H1 (cell line): ENCODE data around the gene ARAP2. TPM values are rescaled to one million over a fixed set of nuclear protein-coding genes. Genes with fewer than 3 reads are reported as not detected.

ENCODE experiments used
- CTCF ChIA-PET: fragments of 300-600 bp; sonication (Branson Sonifier 250); formaldehyde crosslinking; loops from one replicate; lab custom pipeline; 2021; ENCODE audit not compliant: partially characterized antibody; lab: Charles Lee
- POLR2A ChIA-PET: fragments of 300-600 bp; sonication (Branson Sonifier 250); formaldehyde crosslinking; loops from one replicate; lab custom pipeline; 2021; ENCODE audit warnings: inconsistent platforms; ENCODE audit not compliant: partially characterized antibody; lab: Charles Lee
- DNase-seq, 2 experiments: peaks; one replicate each; pipeline versions ENCODE4 v3.0.0 to v3.0.0-alpha.2; 2010 to 2022; ENCODE audit warnings: low spot score in 2 of 2, low read depth in 1 of 2, mixed read lengths in 1 of 2
- FAIRE-seq: peaks from 2 replicates; lab custom pipeline; 2011; peaks lifted over from hg19 to GRCh38; lab: Jason Lieb, UNC
- H2AFZ ChIP-seq: 2 replicates; pipeline ENCODE4 v1.8.1; 2012; ENCODE audit warnings: low read length, inconsistent platforms
- H2AK5ac ChIP-seq: 2 replicates; pipeline ENCODE4 v1.6.1; 2013; ENCODE audit warnings: low read depth, low read length
- H2BK120ac ChIP-seq: replicated peaks from 2 replicates; pipeline ENCODE3; 2013; ENCODE audit warnings: low read depth, low read length, inconsistent platforms
- H2BK12ac ChIP-seq: 2 replicates; pipeline ENCODE4 v1.6.1; 2013; ENCODE audit warnings: low read depth, low read length
- H2BK15ac ChIP-seq: 2 replicates; pipeline ENCODE4 v1.6.1; 2013; ENCODE audit warnings: low read length
- H2BK20ac ChIP-seq: 2 replicates; pipeline ENCODE4 v1.6.1; 2013; ENCODE audit warnings: low read length
- H2BK5ac ChIP-seq: 2 replicates; pipeline ENCODE4 v1.6.1; 2013; ENCODE audit warnings: low read depth, low read length
- H3K14ac ChIP-seq: 2 replicates; pipeline ENCODE4 v1.6.1; 2013; ENCODE audit warnings: inconsistent platforms; ENCODE audit not compliant: insufficient read length
- H3K18ac ChIP-seq: 2 replicates; pipeline ENCODE4 v1.6.1; 2013; ENCODE audit warnings: low read length; ENCODE audit errors: extremely low read depth
- H3K23ac ChIP-seq: 2 replicates; pipeline ENCODE4 v1.6.1; 2013; ENCODE audit warnings: inconsistent platforms; ENCODE audit not compliant: insufficient read length
- H3K23me2 ChIP-seq: 2 replicates; pipeline ENCODE4 v1.6.1; 2013; ENCODE audit warnings: low read depth, low read length
- H3K27ac ChIP-seq: 2 replicates; pipeline ENCODE4 v1.6.1; 2011; ENCODE audit warnings: low read depth, low read length, inconsistent platforms
- H3K27me3 ChIP-seq, 4 experiments: replicated peaks in 1 of 4; 1 replicate in 1 of 4; 2 replicates in 3 of 4; pipeline versions ENCODE4 v1.6.1 to v1.8.1; 2011 to 2013; ENCODE audit warnings: low read length in 3 of 4, mild to moderate bottlenecking in 3 of 4, inconsistent platforms in 2 of 4, mixed read lengths in 2 of 4, moderate library complexity in 1 of 4; ENCODE audit not compliant: control insufficient read depth in 3 of 4, insufficient read depth in 3 of 4; ENCODE audit errors: extremely low read depth in 1 of 4
- H3K36me3 ChIP-seq, 4 experiments: 2 replicates each; pipeline versions ENCODE4 v1.6.1 to v1.8.1; 2011 to 2013; ENCODE audit warnings: mild to moderate bottlenecking in 4 of 4, low read length in 3 of 4, moderate library complexity in 2 of 4, control low read depth in 1 of 4, inconsistent platforms in 1 of 4; ENCODE audit not compliant: insufficient read depth in 4 of 4, control insufficient read depth in 2 of 4
- H3K4ac ChIP-seq: replicated peaks from 2 replicates; pipeline ENCODE3; 2013; ENCODE audit warnings: low read length, low read depth, mixed read lengths, inconsistent platforms; ENCODE audit not compliant: insufficient read length
- H3K4me1 ChIP-seq, 4 experiments: replicated peaks in 1 of 4; 1 replicate in 1 of 4; 2 replicates in 3 of 4; pipeline versions ENCODE4 v1.6.1 to v1.8.1; 2011 to 2013; ENCODE audit warnings: low read length in 3 of 4, inconsistent platforms in 2 of 4, mixed read lengths in 1 of 4; ENCODE audit not compliant: insufficient read depth in 4 of 4, control insufficient read depth in 3 of 4
- H3K4me2 ChIP-seq, 2 experiments: 2 replicates each; pipeline versions ENCODE4 v1.6.1 to v1.8.1; 2011 to 2013; ENCODE audit warnings: low read depth in 2 of 2, low read length in 2 of 2, control low read depth in 1 of 2, inconsistent platforms in 1 of 2, mild to moderate bottlenecking in 1 of 2; ENCODE audit not compliant: insufficient read depth in 1 of 2
- H3K4me3 ChIP-seq, 4 experiments: fragments of 200-600, 300-600 bp in 1 of 4; sonication (generic), shearing (Covaris generic), sonication (Bioruptor Twin) in 1 of 4; 2 replicates each; pipeline versions ENCODE4 v1.5.1 to v1.8.1; 2011 to 2016; ENCODE audit warnings: low read length in 4 of 4, low read depth in 3 of 4, control low read depth in 2 of 4, inconsistent platforms in 2 of 4, mild to moderate bottlenecking in 2 of 4, mixed read lengths in 1 of 4, moderate library complexity in 1 of 4; ENCODE audit not compliant: insufficient read depth in 2 of 4; ENCODE audit errors: extremely low read depth in 1 of 4
- H3K56ac ChIP-seq: replicated peaks from 2 replicates; pipeline ENCODE3; 2013; ENCODE audit warnings: low read depth, mild to moderate bottlenecking, mixed read lengths, low read length, inconsistent platforms; ENCODE audit not compliant: insufficient read length
- H3K79me1 ChIP-seq: 2 replicates; pipeline ENCODE4 v1.6.1; 2013; ENCODE audit warnings: low read depth, low read length, control low read depth
- H3K79me2 ChIP-seq, 2 experiments: 2 replicates each; pipeline versions ENCODE4 v1.6.1 to v1.8.1; 2012 to 2013; ENCODE audit warnings: low read length in 2 of 2, mild to moderate bottlenecking in 2 of 2, inconsistent platforms in 1 of 2; ENCODE audit not compliant: insufficient read depth in 2 of 2, control insufficient read depth in 1 of 2
- H3K9ac ChIP-seq, 4 experiments: replicated peaks in 1 of 4; 1 replicate in 1 of 4; 2 replicates in 3 of 4; pipeline versions ENCODE4 v1.6.1 to v1.8.1; 2011 to 2013; ENCODE audit warnings: low read depth in 3 of 4, low read length in 3 of 4, control low read depth in 2 of 4, mild to moderate bottlenecking in 2 of 4, moderate library complexity in 2 of 4, inconsistent platforms in 1 of 4; ENCODE audit errors: extremely low read depth in 1 of 4
- H3K9me3 ChIP-seq, 2 experiments: 2 replicates each; pipeline versions ENCODE4 v1.6.1 to v1.8.1; 2012 to 2013; ENCODE audit warnings: mild to moderate bottlenecking in 2 of 2, moderate library complexity in 2 of 2, control low read depth in 1 of 2, inconsistent platforms in 1 of 2, low read depth in 1 of 2, low read length in 1 of 2, mixed read lengths in 1 of 2; ENCODE audit not compliant: insufficient read depth in 2 of 2
- H4K20me1 ChIP-seq, 2 experiments: replicated peaks in 1 of 2; 2 replicates each; pipeline versions ENCODE3 to v1.8.1; 2011 to 2013; ENCODE audit warnings: inconsistent platforms in 2 of 2, low read length in 2 of 2, mild to moderate bottlenecking in 1 of 2; ENCODE audit not compliant: insufficient read depth in 2 of 2, control insufficient read depth in 1 of 2
- H4K5ac ChIP-seq: 2 replicates; pipeline ENCODE4 v1.6.1; 2013; ENCODE audit warnings: low read length, low read depth, mixed read lengths, inconsistent platforms; ENCODE audit not compliant: insufficient read length
- H4K8ac ChIP-seq: 2 replicates; pipeline ENCODE4 v1.8.0; 2013; ENCODE audit warnings: mild to moderate bottlenecking, moderate library complexity, low read length, inconsistent platforms; ENCODE audit not compliant: insufficient read depth; ENCODE audit errors: extremely low read depth
- H4K91ac ChIP-seq: replicated peaks from 2 replicates; pipeline ENCODE3; 2013; ENCODE audit warnings: low read length, mixed read lengths, inconsistent platforms; ENCODE audit not compliant: insufficient read length
- E2F6 ChIP-seq: IDR thresholded peaks from 2 replicates; pipeline ENCODE4 v1.6.1; 2012; ENCODE audit warnings: inconsistent platforms
- TCF12 ChIP-seq: IDR thresholded peaks from 2 replicates; pipeline ENCODE4 v1.6.1; 2011; ENCODE audit warnings: low read depth, mild to moderate bottlenecking, low read length
- WGBS, 2 experiments: shearing (Covaris generic) in 1 of 2; methylation state at CpG; one replicate each; pipeline versions ENCODE4 v1.1.6 to v1.1.7; 2013 to 2015; ENCODE audit warnings: low lambda C conversion rate in 2 of 2, mixed read lengths in 2 of 2, inconsistent platforms in 1 of 2, low coverage in 1 of 2, missing lambda C conversion rate in 1 of 2; ENCODE audit not compliant: insufficient replicate concordance in 2 of 2, insufficient coverage in 1 of 2, insufficient read length in 1 of 2; ENCODE audit errors: extremely low coverage in 1 of 2, missing lambda C conversion rate in 1 of 2; 5-methylcytosine and 5-hydroxymethylcytosine counted together
- polyA plus RNA-seq, 7 experiments: library from polyadenylated mRNA; depleted of rRNA in 3 of 7; stranded (reverse) in 5 of 7; unstranded in 2 of 7; fragments of >200 nt in 5 of 7; fragments of 200-250 nt in 2 of 7; gene quantifications; 1 replicate in 5 of 7; 2 replicates in 1 of 7; 4 replicates in 1 of 7; pipeline versions ENCODE4 v1.2.1 to v1.2.3, GENCODE V29; 2011 to 2013; ENCODE audit warnings: missing spikeins in 2 of 7, mixed read lengths in 2 of 7
- total RNA-seq: library from RNA; stranded (reverse); fragmentation: NEBNext Ultra II Directional; extraction: Animal tissue kit (Norgen Biotek cat#: 25700); gene quantifications from 2 replicates; pipeline ENCODE4 v1.2.1, GENCODE V29; 2021

Gene ARAP2
- total and polyA plus RNA-seq, 2 of the 8 experiments (the other 6 are each of a cell fraction or from before 2014, with no cell fraction given) = 0.15 to 2.3 TPM

DNA sequence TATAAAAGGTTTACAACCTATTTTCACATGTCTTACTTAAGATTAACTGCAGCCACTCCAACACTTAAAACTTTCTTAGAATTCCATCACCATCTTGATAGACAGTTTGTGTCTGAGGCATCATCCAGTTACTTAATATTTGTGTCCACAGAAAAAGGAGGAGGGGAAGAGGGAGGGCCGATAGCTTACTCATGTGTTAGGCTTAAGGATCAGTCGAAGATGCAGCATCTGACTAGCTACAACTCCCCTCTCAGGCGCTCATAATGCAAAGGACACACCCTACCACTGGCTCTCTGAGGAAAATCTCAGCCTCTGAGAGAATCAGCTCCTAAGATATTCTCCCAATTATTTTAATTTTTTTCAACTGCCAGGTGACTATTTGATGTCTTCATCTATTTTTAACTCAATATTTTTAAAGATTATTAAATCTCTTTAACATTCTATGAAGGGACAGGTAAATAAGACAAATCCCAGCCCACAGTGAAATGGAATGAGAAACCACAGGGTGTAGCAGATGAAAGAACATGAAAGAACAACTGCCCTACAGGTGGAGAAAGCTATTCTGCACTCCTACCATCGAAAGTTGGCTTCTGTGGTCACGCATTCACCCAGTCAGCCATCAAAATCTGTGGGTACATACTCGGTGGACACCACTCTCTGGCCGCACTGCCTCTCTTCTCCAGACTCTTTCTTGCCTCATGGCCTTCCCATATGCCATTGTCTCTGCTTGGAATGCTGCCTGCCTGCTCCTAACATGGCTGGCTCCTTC, 48.0 kb downstream of the ARAP2 start:
- H4K8ac ChIP-seq = no peak overlapping the region
- no peak overlapping the region for H3K14ac ChIP-seq
- no peaks in the 10 kb centered on the region for H3K79me1 ChIP-seq
- no peak overlapping the region for H3K4me2 ChIP-seq
- H3K56ac ChIP-seq = no peak overlapping the region
- H2BK120ac ChIP-seq = no peak overlapping the region
- H2BK15ac ChIP-seq = no peak overlapping the region
- no peak overlapping the region for H3K4me3 ChIP-seq
- H2BK12ac ChIP-seq = no peak overlapping the region
- no peak overlapping the region for H2AK5ac ChIP-seq
- H4K91ac ChIP-seq = no peak overlapping the region
- H3K4ac ChIP-seq = no peak overlapping the region
- no peak overlapping the region for H3K9ac ChIP-seq
- no peak overlapping the region for H2BK5ac ChIP-seq
- H3K4me1 ChIP-seq = no peaks in the 10 kb centered on the region
- DNase-seq = no peak
- ChIA-PET CTCF (no interaction called here), POLR2A (interaction anchor here (0.6 kb wide), 1 partner anchor 171 kb away, joined by 3 read pairs; no protein-coding TSS in a partner anchor)
- H3K18ac ChIP-seq = no peak overlapping the region
- no peak overlapping the region for H3K23ac ChIP-seq
- WGBS, 2 experiments = 83% methylated on average over 7 of the region's 7 CpGs; no CpG with 5 or more reads in 1 of the 2 experiments
- H2AFZ ChIP-seq = no peak overlapping the region
- H2BK20ac ChIP-seq = no peak overlapping the region
- no peaks in the 10 kb centered on the region for H3K79me2 ChIP-seq
- no peaks in the 10 kb centered on the region for H3K27me3 ChIP-seq
- no peak overlapping the region for H4K5ac ChIP-seq
- no peaks in the 10 kb centered on the region for H3K36me3 ChIP-seq
- TF ChIP-seq TCF12 (no peak), E2F6 (no peak)
- peak; percentile 7 for FAIRE-seq
- no peaks in the 10 kb centered on the region for H4K20me1 ChIP-seq
- no peaks in the 10 kb centered on the region for H3K23me2 ChIP-seq
- no peak overlapping the region for H3K27ac ChIP-seq
- no peaks in the 10 kb centered on the region; a peak in 1 of 4 replicates for H3K9me3 ChIP-seq
